ENCODE measurements around the gene ZNF512B.
A peak's percentile ranks its signal among the peaks of the same experiment; 100 is the strongest.
"Not testable (repeated sequence)": the region's sequence is repeated elsewhere in the genome, so short reads cannot be mapped to it uniquely, and the experiment has no call there.

ZNF512B gene

DNA sequence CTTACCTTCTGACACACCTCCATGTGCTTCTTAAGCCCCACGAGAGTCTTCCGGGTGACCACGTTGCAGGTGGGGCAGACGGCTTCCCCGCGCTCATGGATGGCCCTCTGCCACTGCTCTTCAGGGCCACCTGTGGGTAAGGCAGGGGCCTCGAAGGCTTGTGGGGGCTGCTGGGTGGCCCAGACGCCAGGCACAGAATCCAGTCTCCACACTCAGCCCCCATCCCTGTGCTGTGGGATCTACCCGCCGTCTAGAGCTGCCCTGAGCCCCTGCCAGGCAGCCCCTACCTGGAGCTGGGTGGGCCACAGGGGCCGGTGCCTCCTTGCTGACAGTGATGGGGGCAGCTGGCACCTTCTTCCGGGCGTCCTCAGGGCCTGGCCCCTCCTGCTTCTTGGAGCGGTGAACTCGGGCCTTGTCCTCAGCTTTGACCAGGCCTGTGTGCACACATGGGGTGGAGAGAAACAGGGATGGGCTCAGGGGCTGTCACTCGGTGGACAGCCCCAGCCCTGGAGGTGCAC is 5.9 kb downstream of the ZNF512B start:
- no peak for DNase-seq (ENCODE audit: low spot score)

DNA sequence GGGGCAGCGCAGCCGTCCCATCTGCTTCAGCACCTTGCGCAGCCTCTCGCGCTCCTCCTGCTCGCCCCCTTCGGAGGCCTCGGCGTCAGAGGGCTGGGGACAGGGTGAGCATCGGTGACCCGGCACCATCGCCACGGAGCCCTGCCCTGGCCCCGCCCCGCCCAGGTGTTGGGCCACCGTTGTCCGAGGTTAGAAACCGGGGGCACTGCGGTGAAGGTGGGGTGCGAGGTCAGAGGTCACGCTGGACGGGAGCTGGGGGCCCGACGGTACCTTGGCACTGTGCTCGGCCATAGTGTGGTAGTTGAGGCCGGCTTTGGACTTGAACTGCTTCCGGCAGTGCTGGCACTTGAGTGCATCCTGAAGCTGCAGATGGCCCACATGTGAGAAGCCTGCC is 6.4 kb downstream of the ZNF512B start:
- DNase-seq (ENCODE audit: low spot score) = no peak

DNA sequence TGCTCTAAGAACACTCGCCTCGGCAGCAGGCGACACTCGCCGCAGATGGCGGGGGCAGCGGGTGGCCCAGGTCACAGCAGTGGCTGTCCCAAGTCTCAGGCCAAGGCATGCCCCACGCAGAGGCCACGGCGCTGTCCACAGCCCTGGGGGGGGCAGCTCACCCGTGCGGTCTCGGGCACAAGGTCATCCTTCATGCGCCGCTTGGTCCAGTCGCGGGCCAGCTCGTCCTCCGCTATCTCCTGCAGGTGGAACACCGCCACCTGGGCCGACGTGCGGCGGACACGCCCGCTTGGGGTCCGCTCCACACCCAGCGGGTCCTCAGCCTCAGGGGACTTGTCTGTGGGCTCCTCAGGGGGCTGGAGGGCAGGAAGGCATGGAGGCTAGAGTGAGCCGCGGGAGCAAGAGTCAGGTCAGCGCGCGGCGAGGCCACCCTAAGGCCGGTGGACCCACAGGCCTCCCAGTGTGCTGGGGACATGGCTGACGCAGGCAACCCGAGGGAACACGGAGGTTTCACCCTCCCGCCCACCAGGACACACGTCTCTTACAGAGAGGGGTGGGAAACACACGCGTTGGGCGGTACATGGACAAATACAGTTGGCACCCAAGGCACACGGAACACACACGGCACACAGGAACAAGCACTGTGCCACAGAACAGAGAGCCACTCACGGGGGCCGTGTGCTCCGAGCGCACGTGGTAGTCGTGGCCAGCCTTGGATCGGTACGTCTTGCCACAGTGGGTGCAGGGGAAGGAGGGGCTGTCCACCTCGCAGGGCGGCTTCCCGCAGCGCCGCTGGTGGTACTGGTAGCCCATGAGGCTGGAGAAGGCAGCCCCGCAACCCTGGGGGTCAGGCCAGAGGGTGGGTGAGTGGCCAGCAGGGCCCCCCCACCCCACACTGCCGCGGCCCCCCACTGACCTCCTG is 7.0 kb downstream of the ZNF512B start:
- no peak for DNase-seq (ENCODE audit: low spot score)

DNA sequence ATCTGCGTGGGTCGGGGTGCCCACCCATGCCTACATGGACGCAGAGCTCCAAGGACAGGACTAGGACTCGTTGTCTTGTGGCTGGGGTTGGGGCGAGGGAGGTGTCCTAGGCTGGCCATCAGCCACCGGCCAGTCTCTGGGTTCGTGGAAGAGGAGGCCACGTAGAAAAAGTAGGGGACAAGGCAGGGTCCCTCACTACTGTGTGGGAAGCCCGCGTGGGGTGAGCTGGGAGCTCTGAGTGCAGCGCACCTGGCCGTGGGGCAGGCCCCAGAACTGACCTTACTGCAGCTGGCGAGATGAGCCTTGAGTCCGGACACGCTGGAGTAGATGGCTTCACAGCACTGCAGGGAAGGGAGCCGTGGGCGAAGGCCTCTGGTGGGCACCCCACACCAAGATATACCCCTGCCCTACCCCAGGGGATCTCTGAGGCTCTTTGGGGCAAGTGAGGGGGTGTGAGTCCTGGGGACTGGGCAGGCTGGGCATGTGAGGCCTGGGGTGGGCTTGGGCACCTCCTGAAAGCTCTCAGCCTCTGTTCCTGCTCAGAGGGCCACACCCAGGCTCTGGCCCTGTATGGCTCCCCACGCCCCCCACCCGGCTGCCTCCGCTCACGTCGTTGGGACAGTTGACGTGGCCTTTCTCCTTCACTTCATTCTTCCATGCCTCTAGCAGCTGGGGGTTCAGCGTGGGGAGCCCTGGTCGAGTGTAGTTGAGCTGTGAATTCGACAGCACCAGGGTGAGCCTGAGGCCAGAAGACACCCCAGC is 7.9 kb downstream of the ZNF512B start:
- DNase-seq (ENCODE audit: low spot score) = no peak

DNA sequence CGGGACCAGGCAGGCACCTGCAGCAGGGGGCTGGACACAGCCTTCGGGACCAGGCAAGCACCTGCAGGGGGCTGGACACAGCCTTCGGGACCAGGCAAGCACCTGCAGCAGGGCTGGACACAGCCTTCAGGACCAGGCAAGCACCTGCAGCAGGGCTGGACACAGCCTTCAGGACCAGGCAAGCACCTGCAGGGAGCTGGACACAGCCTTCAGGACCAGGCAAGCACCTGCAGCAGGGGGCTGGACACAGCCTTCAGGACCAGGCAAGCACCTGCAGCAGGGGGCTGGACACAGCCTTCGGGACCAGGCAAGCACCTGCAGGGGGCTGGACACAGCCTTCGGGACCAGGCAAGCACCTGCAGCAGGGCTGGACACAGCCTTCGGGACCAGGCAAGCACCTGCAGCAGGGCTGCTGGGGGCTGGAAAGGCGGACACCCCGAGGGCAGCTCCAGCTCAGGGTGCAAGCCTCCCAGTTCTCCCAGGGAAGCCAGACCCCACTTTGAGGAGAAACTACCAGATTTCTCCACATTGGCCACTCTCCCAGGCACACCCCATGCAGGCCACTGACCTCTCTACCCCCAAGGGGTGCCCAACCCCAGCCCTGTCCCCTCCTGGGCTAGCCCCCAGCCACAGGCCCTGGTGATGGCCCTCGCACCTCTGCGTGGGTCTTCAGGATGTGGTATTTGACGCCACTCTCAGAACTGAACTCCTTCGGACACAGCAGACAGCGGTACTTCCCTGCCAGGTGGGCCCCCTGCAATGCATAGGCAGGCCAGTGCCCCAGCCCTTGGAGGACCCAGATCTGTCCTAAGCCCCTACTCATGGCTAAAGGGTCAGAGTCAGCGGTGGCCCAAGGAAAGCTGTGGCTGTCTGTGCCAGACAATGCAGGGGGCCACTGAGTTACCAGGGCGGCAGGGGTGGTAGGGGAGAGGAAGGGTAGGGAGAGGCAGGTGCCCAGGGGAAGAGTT is 8.8 kb downstream of the ZNF512B start:
- not testable (repeated sequence) for DNase-seq (ENCODE audit: low spot score)

DNA sequence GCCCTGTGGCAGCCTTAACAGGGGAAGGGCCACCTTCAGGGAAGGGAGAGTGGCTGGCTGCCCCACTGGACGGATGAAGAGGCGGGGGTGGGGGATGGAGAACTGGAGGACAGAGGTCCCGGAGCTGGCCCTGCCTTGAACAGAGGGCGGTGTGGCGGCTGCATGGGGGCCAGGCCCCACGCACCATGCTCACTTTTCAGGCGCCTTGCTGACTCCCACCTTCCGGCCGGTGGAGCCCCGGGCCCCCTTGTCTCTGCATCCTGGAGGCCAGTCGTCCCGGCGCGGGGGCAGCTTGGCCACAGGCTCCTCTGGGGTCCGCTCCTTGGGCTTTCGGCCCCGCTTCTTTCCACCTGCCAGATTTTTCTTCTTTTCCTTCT is 10.0 kb downstream of the ZNF512B start:
- no peak for DNase-seq (ENCODE audit: low spot score)

DNA sequence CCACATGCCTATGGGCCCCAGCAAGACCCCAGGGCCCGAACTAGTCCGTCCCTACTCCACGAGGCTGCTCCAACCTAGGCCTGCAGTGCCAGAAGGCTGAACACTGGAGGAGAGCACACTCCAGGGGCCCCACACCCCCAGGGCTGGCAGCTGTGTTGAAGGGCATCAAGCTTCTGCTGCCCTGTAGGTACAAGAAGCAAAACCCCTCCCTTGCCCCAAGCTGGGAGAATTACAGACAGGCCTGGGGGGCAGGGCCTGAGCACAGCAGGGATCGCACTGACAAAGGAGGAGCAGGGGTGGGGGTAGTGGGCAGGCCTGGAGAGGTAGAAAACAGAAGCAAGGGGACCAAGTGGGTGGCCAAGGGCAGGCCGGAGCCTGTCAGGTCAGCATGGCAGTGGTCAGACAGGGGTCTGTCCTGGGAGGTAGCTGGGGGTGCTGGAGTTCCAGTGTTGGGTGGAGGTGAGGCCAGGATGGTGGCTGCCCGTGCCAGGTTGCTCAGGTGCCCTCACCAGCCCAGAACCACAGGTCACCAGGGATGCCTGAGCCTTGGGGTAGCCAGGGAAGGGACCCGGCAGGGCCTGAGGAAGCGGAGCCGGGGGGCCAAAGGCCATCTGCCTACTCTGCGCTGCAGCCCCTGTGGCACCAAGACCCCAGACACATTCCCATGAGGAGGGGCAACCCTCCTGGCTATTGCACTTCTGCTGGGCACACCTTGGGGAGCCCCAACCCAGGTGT is 10.6 kb downstream of the ZNF512B start:
- no peak for DNase-seq (ENCODE audit: low spot score)

DNA sequence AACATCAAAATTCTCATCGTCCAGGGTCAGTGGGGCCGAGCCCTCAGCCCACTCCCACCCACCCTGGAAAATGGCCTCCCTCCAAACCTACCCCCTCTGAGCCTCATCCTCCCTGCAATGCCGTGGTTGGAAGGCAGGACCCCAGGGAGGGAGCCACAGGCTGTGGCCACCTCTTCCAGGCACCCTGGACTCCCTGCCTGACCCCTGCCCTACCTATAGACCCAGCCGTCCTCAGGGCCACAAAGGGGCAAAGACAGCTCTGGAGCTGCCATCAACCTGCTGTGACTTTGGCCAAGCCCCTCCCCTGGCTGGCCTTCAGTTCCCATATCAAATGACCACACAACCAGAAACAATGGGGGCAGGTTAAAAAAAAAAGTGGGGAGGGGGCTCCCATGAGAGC is 11.3 kb downstream of the ZNF512B start:
- DNase-seq (ENCODE audit: low spot score) = no peak

DNA sequence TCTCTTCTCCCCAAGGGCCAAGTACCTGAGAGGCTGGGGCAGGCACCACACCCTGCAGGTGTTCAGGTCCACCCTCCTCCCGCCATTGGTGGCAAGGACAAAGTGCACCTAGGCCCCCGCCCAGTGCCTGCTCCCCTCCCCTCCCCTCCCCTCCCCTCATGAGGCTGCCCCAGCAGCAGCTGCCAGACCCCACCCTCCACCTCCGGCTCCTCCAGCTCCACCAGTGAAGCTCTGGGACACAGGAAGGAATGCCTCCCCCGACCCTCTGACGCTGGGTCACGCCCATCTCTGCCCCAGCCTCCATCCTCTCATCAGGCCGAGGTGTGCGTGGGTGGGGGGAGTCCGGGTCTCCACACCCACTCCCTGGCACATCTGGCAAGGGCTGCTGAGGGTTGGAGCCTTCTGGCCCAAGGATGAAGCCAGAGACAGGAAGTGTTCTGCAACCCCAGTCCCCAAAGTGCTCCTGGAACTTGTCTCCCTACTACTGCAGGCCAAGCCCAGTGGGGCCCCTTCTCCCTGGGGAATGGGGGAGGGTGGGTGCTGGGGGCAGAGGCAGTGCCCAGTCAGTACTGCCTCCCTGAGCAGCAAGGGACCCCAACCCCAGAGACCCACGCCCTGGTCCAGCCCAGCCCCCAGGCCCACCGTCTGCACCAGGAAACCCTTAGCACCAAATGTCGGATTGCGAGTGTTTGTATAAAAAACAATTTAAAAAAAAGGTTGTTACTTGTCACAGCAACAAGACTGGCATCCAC is 11.9 kb downstream of the ZNF512B start:
- no peak for DNase-seq (ENCODE audit: low spot score)

DNA sequence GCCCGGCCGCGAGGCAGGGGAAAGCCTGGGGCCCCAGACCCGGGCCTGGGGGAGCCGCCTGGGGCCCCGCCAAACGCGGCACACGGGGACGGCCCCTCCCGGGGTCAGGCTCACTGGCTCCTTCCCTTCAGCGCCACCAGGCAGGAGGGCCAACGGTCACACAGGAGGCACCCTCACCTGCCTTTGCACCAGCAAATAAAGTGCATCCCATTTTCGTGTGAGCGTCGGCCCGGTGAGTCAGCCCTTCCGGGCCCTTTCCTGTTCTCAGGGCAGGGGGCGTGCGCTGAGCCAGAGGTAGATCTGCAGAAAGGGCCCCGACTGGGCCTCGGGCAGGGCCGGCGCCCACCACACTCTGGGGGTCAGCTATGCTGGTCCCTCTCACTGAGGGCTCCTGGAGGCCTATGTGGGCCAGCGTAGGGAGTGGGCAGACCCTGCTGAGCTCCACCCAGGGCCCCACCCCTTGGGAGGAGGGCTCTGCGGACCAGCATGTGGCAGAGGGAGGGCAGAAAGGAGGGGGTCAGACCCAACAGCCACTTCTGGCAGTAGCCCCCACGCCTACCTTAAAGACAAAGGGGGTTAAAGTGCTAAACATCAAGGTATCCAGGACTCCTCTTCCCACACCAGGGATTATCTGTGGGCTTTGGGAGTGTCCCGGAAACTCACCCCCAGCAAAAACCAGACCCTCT is 12.6 kb downstream of the ZNF512B start:
- DNase-seq (ENCODE audit: low spot score) = peak; percentile 75

DNA sequence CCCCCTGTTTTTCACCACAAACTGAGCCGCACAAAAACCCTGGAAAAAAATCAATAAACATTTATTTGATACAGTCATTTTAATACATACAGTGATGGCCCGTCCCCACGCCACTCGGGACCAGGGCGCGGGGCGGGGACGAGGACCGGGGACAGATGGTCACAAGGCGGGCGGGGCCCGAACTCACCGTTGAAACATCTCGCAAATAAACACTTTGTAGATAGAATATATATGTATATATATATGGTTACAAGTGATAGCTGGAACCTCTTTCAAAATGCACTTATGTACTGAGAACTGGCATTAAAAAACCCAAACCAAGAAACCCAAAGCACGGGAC is 13.1 kb downstream of the ZNF512B start:
- no peak for DNase-seq (ENCODE audit: low spot score)

DNA sequence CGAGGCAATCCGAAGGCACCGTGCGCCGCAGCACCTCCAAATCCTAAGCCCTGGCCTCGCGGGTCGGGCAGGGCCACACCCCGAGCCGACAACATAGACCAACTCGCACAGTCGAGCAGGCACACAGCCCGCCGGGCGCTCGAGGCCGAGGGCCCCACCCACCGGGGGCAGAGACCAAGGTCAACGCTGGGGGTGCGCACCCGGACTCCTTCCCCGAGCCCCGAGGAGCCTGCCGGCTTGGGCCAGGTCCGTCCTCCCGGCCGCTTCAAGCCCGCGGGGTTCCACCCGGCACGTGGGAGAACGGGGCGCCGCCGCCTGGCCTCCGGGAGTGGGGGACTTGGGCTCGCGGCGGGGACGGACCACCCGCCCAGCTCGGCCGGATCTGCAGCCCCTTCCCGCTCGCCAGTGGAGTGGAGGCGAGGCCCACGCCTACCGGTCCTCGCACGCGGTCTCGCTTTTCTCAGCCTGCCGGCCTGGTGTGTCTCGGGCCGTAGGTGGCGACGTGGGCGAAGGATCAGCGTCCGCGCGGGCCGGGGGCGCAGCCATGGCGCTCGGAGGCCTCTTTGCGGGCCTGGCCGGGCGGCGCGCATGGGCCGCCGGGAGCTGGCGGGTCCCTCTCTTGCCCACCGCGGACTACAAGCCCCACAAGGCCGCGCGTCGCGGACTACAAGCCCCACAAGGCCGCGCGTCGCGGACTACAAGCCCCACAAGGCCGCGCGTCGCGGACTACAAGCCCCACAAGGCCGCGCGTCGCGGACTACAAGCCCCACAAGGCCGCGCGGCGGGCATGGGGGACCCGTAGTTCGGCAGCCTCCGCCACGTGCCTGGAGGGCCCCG is 13.7 kb downstream of the ZNF512B start, which contains the start of gene UCKL1:
Gene UCKL1, minus strand, starts transcription at position 590 of the 837 bp plus-strand sequence. Its CDS starts 44 bp downstream, at position 546.
- peak; percentile 89 for DNase-seq (ENCODE audit: low spot score)

DNA sequence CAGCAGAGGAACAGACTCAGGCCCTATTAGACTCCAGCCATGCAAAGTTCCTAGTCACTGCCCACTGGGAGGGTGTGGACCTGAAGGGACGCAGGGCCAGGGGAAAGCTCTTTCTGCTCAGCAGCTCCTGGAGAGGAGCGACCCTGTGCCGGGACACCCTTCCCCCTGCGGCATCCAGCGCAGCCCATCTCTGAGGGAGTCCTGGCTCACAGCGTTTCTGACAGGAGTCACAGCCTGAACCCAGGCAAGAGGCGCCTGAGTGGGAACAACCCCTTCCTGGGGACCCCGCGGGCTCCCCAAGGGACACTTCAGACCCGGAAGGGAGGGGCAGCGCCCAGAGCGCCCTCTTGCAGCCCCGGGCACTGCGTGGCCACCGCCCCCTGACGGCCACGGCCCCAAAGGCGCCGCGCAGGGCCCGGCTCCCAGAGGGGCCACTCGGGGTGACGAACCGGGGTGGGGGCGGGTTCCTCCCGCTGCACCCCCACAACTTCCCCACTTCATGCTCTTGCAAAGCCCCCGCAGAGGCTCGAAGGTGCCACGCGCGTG is 14.4 kb downstream of the ZNF512B start:
- peak; percentile 30 for DNase-seq (ENCODE audit: low spot score)

DNA sequence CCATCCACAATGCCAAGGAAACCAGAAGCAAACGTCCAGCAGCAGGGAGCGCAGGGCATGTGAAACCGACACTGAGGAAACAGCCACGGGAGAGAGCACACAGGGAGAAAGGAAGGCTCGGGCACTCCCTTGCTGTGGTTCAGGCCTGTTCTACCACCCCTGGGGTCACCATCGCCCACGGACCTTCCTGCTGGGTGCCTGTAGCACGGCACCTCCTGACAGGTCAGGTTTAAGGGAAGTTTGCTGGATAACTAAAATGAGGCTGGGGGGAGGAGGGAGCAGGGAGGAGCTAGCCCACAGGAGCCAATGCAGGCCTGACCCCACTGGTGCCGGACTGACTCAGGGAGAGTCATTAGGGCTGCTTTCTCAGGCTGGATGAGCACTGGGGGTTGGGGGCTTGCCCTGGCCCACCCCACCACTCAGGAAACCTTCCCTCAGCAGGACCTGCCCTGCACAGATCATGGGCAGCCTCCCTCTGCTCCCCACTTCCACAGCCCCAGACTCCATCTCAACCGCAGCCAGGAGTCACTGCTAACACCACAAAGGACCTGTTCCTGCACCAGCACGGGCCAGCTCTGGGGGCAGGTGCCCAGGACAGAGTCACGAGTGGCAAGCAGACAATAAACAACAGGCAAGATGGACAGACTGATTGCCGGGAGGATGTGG is 15.8 kb downstream of the ZNF512B start:
- no peak for DNase-seq (ENCODE audit: low spot score)

DNA sequence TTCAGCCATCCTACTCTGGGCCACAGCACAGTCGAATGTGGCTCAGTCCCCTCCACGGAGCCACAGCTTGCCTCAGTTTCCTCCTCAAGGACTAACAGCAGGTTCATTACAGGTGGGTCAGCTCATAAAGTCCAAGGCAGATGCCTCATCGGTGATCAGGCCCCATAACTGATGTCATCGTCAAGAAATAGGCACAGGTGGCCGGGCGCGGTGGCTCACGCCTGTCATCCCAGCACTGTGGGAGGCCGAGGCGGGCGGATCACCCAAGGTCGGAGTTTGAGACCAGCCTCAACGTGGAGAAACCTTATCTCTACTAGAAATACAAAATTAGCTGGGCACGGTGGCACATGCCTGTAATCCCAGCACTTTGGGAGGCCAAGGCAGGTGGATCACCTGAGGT is 17.0 kb downstream of the ZNF512B start:
- no peak for DNase-seq (ENCODE audit: low spot score)

DNA sequence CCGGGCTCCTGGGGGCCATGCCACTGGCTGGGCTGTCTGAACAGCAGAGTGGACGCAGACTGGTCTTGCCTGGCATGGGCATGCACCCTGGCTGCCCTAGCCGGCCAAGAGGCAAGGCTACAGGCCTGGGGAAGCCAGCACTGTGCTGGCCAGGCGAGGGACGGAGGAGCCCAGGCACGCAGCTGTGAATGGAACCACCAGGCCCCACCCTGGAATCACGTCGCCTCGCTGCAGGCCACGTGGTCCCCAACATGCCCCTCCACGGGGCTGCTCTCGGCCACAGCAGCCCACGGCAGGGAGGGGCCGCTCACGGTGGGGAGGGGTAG is 17.6 kb downstream of the ZNF512B start:
- no peak for DNase-seq (ENCODE audit: low spot score)

DNA sequence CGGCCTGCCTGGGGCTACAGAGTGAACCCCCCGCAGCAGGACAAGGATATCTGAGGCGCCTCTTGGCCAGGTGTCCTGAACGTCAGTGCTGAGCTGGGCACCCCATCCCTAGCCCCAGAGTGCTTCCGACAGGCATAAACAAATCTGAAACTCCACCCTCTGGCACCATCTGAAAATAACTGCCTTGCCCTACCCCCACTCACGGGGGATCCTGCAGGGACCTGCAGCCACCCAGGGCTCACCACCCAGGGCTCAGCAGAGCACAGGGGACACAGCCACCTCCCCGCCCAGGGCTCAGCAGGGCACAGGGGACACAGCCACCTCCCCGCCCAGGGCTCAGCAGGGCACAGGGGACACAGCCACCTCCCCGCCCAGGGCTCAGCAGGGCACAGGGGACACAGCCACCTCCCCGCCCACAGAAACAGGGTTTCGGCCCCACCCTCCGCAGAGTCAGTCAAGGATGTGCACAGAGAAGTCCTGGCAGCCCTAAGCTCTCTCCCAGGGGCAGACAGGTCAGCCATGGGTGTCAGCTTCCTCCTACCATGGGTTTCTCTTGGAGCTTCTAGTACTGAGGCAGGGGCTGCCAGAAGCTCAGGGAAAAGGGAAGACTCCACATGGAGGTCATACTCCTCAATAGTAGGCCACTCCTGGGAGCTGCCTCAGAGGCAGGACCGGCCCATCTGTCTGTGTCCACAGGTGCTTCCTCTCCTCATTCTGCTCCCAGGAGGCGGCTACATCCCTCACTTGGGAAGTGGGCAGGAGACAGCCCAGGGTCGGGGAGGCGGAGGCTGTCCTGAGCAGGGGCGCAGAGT is 18.1 kb downstream of the ZNF512B start:
- no peak for DNase-seq (ENCODE audit: low spot score)
